Right lobe of liver (tissue), 6 donors: Measurements from ENCODE around the gene RAPGEF2. TPM values are rescaled to one million over a fixed set of nuclear protein-coding genes. Genes with fewer than 3 reads are reported as not detected.
A peak's percentile ranks its signal among the peaks of the same experiment; 100 is the strongest.

Experiments
- ATAC-seq, 4 donors: fragments of 200-7000 bp; cut with Tn5 transposase; one replicate each; pipeline ENCODE4 v1.9.1; 2020; ENCODE audit warnings: mild to moderate bottlenecking in 4 of 4, moderate library complexity in 4 of 4
- DNase-seq, 3 donors: peaks; one replicate each; pipeline ENCODE4 v3.0.0-alpha.2; 2020
- H3K27ac ChIP-seq, 3 donors: fragments of 200-600 bp; one replicate each; pipeline ENCODE4 v1.8.0; 2022
- H3K27me3 ChIP-seq, 2 donors: fragments of 200-600 bp; one replicate each; pipeline ENCODE4 v1.8.0; 2022
- H3K36me3 ChIP-seq, 4 donors: fragments of 200-600 bp; sonication (generic) in 1 of 4; one replicate each; pipeline versions ENCODE4 v1.5.1 to v1.8.0; 2017 to 2022; ENCODE audit warnings: control low read depth in 1 of 4
- H3K4me1 ChIP-seq, 4 donors: fragments of 200-600 bp; sonication (generic) in 1 of 4; one replicate each; pipeline versions ENCODE4 v1.5.1 to v1.8.0; 2017 to 2022; ENCODE audit warnings: control low read depth in 1 of 4
- H3K4me3 ChIP-seq, 3 donors: fragments of 200-600 bp; one replicate each; pipeline ENCODE4 v1.8.0; 2022
- H3K9me3 ChIP-seq, 4 donors: fragments of 200-600 bp; sonication (generic) in 1 of 4; one replicate each; pipeline versions ENCODE4 v1.5.1 to v1.8.0; 2017 to 2022; ENCODE audit warnings: control low read depth in 1 of 4
- CTCF ChIP-seq, 4 donors: fragments of 200-600 bp in 3 of 4; fragments of 450-650 bp in 1 of 4; IDR thresholded peaks; one replicate each; pipeline versions ENCODE4 v1.5.1 to v1.8.0; 2016 to 2022; ENCODE audit warnings: antibody characterized with exemption in 4 of 4, mild to moderate bottlenecking in 2 of 4
- POLR2A ChIP-seq: fragments of 450-650 bp; IDR thresholded peaks from one replicate; pipeline ENCODE4 v1.6.1; 2017; ENCODE audit warnings: antibody characterized with exemption, mild to moderate bottlenecking
- WGBS: methylation state at CpG from one replicate; pipeline ENCODE4 v1.1.6; 2018; ENCODE audit warnings: low coverage, low lambda C conversion rate; ENCODE audit not compliant: insufficient coverage; ENCODE audit errors: missing lambda C conversion rate; 5-methylcytosine and 5-hydroxymethylcytosine counted together
- intact Hi-C, 2 donors: fragments of 100-400 bp; cut with DNase I; formaldehyde crosslinking; loops; one replicate each; pipeline versions ENCODE4 v1.11.2 to v1.14.1; 2022
- total RNA-seq, 6 experiments: library from RNA; depleted of rRNA in 2 of 6; stranded (reverse); fragments of >200 nt in 2 of 6; fragmentation: NEBNext Ultra II Directional in 3 of 6; extraction: Animal tissue kit (Norgen Biotek cat#: 25700) in 3 of 6; gene quantifications; one replicate each; pipeline versions ENCODE4 v1.1.0 to v1.2.4, GENCODE V29; 2016 to 2023
- donor health status: DM: no; HTN: yes; CAD: no.
- donor health status: DM: no; HTN: no; CAD: no.
- donor health status: DM: no; HTN: no; CAD: no.
- donor health status: DM: no; HTN: yes; CAD: no.
- donor health status: DM: no; HTN: yes; CAD: no.

The RAPGEF2 gene
- total RNA-seq, 6 experiments from 2014 or later = 22.1 to 32.1 (median 27.2) TPM

DNA sequence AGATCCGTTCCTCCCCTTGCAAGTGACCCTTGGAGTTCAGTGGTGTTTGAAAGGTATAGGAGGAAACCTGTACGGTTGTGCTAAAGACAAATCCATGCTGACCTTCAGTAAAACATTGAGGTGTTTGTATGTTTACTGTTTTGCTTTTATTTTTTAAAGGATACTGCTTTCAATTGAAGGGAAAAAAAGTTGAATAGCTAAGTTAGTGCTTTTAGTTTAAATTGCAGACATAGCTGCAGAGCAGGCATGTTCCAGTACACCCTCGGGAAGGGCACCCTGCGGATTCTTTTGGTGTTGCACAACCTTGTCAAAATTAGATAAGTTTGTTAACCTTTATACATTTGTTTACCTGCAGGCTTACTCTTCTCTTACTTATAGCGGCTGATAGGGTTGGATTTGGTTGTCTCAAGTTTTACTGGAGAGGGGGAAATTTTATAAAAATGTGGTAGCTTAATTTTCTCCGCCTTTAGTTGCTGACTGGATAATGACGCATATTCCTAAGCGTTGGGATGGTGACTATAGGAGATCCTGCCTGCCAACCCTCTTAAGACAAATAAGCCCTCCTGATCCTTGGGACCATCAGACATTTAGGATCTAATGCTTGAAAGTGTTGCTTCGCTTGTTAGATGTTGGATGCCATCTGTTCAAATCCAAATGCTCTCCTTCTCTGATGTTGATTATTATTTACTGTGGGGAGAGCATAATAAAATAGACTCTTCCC, 2.0 kb downstream of the RAPGEF2 start:
- Histone ChIP-seq H3K4me1 (peaks cover 0 to 21% (median 9%) of the 10 kb centered on the region in 4 donors), H3K27ac (peak overlapping the region; percentile 56 to 94 (median 94)), H3K9me3 (no peaks in the 10 kb centered on the region), H3K4me3 (peak overlapping the region; percentile 88 to 91 (median 89)), H3K27me3 (no peaks in the 10 kb centered on the region), H3K36me3 (no peaks in the 10 kb centered on the region)
- intact Hi-C loops = no loop called here
- DNase-seq = peak in 1 of 3 donors; percentile 28
- 11% methylated on average over 9 of the region's 9 CpGs for WGBS
- ATAC-seq = peak; percentile 1 to 45 (median 26)
- TF ChIP-seq CTCF (IDR thresholded peaks at IDR 0.05) (no peak), POLR2A (no peak)

GRCh38 chr4:159105761-159106243, 2.9 kb downstream of the RAPGEF2 start:
- intact Hi-C loops = no loop called here
- no peak for TF ChIP-seq POLR2A
- Histone ChIP-seq H3K4me1 (peaks cover 0 to 21% (median 9%) of the 10 kb centered on the region in 4 donors), H3K4me3 (peak overlapping the region in 2 of 3 donors; percentile 89 to 91), H3K27me3 (no peaks in the 10 kb centered on the region), H3K36me3 (no peaks in the 10 kb centered on the region), H3K9me3 (no peaks in the 10 kb centered on the region), H3K27ac (peak overlapping the region; percentile 56 to 94 (median 94))
- WGBS = 15% methylated on average over 4 of the region's 4 CpGs
- DNase-seq = no peak
- ATAC-seq = peak in 1 of 4 donors; percentile 4

DNA sequence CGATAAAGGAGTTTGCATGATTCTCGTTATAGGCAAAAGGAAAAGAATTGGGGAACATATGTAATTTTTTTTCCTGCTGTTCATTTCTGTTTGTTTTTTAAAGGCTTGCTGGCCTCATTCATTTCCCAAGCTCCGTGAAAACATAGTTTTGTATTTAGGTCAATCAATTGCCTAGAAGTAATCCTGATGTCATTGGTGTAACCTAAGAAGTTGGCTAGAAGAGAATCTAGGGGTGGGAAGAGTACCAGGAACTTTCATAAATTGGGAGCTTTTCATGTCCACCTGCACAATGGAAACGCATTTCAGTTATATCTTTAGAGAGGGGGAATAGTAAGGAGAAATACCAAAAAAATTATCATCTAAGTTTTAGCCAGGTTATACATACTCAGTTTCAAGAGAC, 3.8 kb downstream of the RAPGEF2 start:
- no peaks in the 10 kb centered on the region for H3K9me3 ChIP-seq
- H3K27me3 ChIP-seq = no peaks in the 10 kb centered on the region
- TF ChIP-seq POLR2A (no peak), CTCF (IDR thresholded peaks at IDR 0.05) (no peak)
- H3K4me3 ChIP-seq = no peak overlapping the region
- no peak for ATAC-seq
- no peaks in the 10 kb centered on the region for H3K36me3 ChIP-seq
- intact Hi-C loops = no loop called here
- H3K27ac ChIP-seq = no peak overlapping the region
- DNase-seq = no peak
- WGBS = 27% methylated on average over 4 of the region's 4 CpGs
- H3K4me1 ChIP-seq = peaks cover 0 to 21% (median 9%) of the 10 kb centered on the region in 4 donors

DNA sequence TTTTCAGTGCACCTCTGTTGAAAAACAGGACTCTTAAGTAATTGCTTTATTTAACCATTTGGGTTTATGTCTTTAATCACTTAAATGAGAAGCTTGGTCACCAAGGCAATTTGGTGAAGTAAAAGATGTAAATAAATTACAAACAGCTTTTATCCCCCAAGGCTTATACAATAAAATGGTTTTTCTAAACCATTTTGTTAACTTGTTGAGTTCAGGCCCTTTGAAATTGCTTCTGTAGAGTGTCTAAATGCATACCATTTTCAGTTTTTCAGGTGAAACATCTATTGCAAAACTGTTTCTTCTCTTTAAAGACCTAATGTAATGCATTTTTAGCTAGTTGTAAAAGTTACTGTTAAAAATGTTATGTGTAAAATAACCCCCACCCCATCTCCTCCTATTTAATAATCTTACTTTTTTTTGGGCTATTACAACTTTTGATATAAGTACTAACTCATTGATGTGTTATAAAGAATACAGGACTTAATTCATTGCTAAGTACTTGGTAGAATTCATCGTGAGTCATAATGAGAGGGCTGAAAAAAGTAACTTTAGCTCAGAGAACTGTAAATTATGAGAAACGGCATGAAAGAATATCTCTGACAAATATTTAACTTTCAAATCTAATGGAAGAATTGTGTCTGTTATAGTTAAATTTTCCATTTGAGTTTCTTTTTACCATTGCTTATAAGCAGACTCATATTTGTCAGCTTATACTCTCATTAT, 4.5 kb downstream of the RAPGEF2 start:
- 18% methylated on average over 2 of the region's 2 CpGs for WGBS

More for the DNA sequence above, 4.5 kb downstream of the RAPGEF2 start:
- TF ChIP-seq POLR2A = no peak
- TF ChIP-seq CTCF (IDR thresholded peaks at IDR 0.05) = no peak
- no peak for DNase-seq
- H3K4me3 ChIP-seq = no peak overlapping the region
- H3K27ac ChIP-seq = no peak overlapping the region
- intact Hi-C loops = no loop called here
- no peaks in the 10 kb centered on the region for H3K36me3 ChIP-seq
- H3K4me1 ChIP-seq = peaks cover 0 to 21% (median 9%) of the 10 kb centered on the region in 4 donors
- no peak for ATAC-seq
- no peaks in the 10 kb centered on the region for H3K9me3 ChIP-seq
- no peaks in the 10 kb centered on the region for H3K27me3 ChIP-seq
